GM12865 (cell line): ENCODE results near the gene TMEM132A.

Experiments used
- DNase-seq: peaks from one replicate; pipeline ENCODE4 v3.0.0; 2010; ENCODE audit warnings: low read depth
- H3K4me3 ChIP-seq: 2 replicates; pipeline ENCODE4 v1.5.1; 2011; ENCODE audit warnings: mild to moderate bottlenecking, low read depth, low read length, control low read depth
- TF ChIP-seq, protein P1 (sequence below): IDR thresholded peaks from 2 replicates; pipeline ENCODE4 v1.5.1; 2011; ENCODE audit warnings: low read length, control low read depth, low read depth, inconsistent platforms; ENCODE audit not compliant: insufficient read depth; ENCODE audit errors: missing control alignments

TMEM132A gene

DNA sequence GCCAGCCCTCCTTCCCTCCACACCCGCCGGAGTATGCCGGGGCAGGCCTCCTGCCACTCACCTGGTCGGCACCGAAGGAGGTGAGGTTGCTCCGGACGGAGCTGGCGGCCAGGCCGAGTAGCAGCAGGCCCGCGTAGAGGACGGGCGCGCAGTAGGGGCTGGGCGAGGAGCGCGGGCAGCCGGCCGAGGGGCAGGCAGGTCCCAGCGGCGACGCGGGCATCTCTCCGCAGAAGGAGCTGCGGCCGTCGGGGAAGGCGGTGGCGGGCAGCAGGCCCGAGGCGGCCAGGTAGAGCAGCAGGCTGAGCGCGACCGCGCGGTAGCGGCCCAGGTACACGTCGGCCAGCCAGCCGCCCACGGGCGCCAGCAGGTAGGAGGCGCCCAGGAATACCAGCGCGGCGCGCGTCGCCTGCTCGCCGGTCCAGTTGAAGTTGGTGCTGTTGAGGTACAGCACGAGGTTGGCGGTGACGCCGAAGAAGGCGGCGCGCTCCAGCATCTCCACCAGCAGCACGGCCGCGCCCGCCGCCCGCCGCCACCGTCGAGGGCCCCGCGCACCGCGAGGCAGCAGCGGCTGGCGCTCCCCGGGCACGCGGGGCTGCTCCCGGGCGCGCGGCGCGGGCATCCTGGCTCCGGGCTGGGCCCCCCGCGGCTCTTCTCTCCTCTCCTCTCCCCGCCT lies 26.8 kb downstream of the TMEM132A start:
- peak; percentile 63 for DNase-seq
- TF ChIP-seq, protein P1, sequence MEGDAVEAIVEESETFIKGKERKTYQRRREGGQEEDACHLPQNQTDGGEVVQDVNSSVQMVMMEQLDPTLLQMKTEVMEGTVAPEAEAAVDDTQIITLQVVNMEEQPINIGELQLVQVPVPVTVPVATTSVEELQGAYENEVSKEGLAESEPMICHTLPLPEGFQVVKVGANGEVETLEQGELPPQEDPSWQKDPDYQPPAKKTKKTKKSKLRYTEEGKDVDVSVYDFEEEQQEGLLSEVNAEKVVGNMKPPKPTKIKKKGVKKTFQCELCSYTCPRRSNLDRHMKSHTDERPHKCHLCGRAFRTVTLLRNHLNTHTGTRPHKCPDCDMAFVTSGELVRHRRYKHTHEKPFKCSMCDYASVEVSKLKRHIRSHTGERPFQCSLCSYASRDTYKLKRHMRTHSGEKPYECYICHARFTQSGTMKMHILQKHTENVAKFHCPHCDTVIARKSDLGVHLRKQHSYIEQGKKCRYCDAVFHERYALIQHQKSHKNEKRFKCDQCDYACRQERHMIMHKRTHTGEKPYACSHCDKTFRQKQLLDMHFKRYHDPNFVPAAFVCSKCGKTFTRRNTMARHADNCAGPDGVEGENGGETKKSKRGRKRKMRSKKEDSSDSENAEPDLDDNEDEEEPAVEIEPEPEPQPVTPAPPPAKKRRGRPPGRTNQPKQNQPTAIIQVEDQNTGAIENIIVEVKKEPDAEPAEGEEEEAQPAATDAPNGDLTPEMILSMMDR, result no peak
- peak overlapping the region; percentile 73 for H3K4me3 ChIP-seq

DNA sequence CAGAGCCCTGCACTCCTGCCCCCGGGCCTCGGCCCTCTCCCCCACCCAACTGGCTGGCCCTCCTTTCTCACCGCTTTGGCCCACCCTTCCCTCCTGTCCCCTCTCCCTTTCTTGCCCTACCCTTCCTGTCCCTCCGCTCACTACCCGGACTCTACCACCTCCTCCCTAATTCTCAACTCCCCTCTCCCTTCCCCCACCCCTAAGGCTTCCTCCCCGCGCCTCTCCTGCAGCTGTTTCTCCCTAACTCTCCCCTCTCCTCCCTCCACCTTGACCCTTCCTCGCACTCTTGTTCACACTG lies 27.3 kb downstream of the TMEM132A start:
- H3K4me3 ChIP-seq, result peak overlapping the region; percentile 73
- TF ChIP-seq, protein P1, result no peak
- peak; percentile 58 for DNase-seq

- peak; percentile 93 for DNase-seq
- TF ChIP-seq, protein P1, result no peak
- H3K4me3 ChIP-seq, result peak within 1 kb of the TSS; percentile 73
Observed at GRCh38 chr11:60951904-60952741, 27.9 kb downstream of the TMEM132A start, which contains the start of gene SLC15A3. TSS of gene SLC15A3 (minus strand) at chr11:60952176. CDS start at chr11:60951551, 625 bp downstream.

DNA sequence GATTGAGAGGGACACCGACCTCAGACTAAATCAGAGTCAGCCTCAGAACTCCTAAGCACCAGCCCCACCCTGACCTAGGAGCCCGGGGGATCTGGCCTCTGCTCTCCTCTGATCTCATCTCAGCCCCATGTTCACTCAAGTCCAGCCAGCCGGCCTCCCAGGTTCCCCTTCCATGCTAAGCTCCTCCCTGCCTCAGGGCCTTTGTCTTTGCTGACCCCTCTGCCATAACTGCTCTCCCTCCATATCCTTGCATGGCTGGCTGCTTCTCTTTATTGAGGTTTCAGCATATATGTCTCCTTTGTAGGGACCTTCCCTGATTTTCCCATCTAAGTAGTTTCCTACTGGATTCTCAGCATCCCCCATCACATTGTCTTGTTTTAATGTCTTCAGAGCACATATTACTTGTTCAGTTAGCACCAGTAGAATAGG lies 28.5 kb downstream of the TMEM132A start:
- no peak for DNase-seq
- H3K4me3 ChIP-seq, result peak overlapping the region; percentile 73
- TF ChIP-seq, protein P1, result no peak

DNA sequence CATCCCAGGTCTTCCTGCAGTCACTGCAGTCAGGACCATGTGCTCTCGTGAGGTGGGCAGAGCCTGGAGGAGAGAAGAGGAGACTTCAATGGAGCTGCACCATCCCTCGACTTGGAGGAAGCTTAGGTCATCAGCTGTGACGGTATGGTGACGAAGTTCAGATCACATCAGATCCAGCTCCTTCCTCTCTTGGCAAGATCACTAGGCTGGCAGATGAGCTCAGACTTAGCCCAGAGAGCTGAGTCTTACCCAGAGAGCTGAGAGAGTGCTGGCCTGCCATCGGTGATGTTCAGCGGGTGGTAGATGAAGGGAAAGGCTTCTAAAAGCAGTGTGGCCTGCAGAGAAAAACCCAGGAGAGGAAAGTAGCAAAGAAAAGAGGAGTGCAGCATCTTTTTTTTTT lies 29.5 kb downstream of the TMEM132A start:
- TF ChIP-seq, protein P1, result no peak
- DNase-seq, result no peak
- no peak overlapping the region for H3K4me3 ChIP-seq

DNA sequence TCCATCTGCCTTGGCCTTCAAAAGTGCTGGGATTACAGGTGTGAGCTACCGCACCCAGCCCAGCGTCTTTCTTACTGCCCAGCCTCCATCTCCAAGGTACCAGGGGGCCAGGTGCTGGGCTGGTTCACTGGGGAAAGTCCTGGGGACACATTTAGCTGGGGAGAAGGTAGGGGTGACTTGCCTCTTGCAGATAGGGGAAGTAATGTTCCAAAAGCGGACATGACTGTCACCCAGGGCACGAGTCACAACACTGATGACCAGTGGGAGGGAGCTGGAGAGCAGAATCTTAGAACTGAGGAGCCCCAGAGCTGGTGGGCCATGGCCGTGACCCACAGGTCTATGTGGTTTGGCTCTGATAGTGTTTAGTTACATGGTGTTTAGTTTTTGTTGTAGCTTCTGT lies 30.2 kb downstream of the TMEM132A start:
- no peak overlapping the region for H3K4me3 ChIP-seq
- DNase-seq, result peak; percentile 41
- TF ChIP-seq, protein P1, result no peak
